HepG2 (cell line): Measurements from ENCODE around the gene RNF126. TPM values are rescaled to one million over a fixed set of nuclear protein-coding genes. Genes with fewer than 3 reads are reported as not detected.

ENCODE experiments used
- BRCA1 ChIP-seq: sonication (generic); formaldehyde crosslinking; IDR thresholded peaks from 2 replicates; pipeline ENCODE4 v1.4.0; 2020; ENCODE audit warnings: missing genetic modification reagents
- CEBPB ChIP-seq: IDR thresholded peaks from 2 replicates; pipeline ENCODE4 v1.6.1; 2011; ENCODE audit warnings: low read depth, low read length, improper control_type of control experiment, borderline replicate concordance
- CHD2 ChIP-seq: IDR thresholded peaks from 2 replicates; pipeline ENCODE4 v1.6.1; 2011; ENCODE audit warnings: low read depth, low read length, improper control_type of control experiment
- HIVEP1 ChIP-seq: sonication (generic); formaldehyde crosslinking; IDR thresholded peaks from 2 replicates; pipeline ENCODE4 v1.4.0; 2020; ENCODE audit warnings: mild to moderate bottlenecking, missing genetic modification reagents
- KLF9 ChIP-seq: IDR thresholded peaks from 2 replicates; pipeline ENCODE4 v1.6.1; 2016; ENCODE audit warnings: low read depth
- MAFG ChIP-seq: sonication (generic); formaldehyde crosslinking; IDR thresholded peaks from 2 replicates; pipeline ENCODE4 v1.5.1; 2020; ENCODE audit warnings: mild to moderate bottlenecking, missing genetic modification reagents
- TAF1 ChIP-seq: sonication (generic); formaldehyde crosslinking; IDR thresholded peaks from 2 replicates; pipeline ENCODE4 v1.4.0; 2020; ENCODE audit warnings: missing genetic modification reagents
- ZNF317 ChIP-seq: sonication (generic); formaldehyde crosslinking; IDR thresholded peaks from 2 replicates; pipeline ENCODE4 v1.5.0; 2020; ENCODE audit warnings: mild to moderate bottlenecking, missing genetic modification reagents
- ZNF44 ChIP-seq: sonication (generic); formaldehyde crosslinking; IDR thresholded peaks from 2 replicates; pipeline ENCODE4 v1.5.1; 2020; ENCODE audit warnings: mild to moderate bottlenecking, missing genetic modification reagents
- ZNF577 ChIP-seq: sonication (generic); formaldehyde crosslinking; IDR thresholded peaks from 2 replicates; pipeline ENCODE4 v1.4.0; 2020; ENCODE audit warnings: mild to moderate bottlenecking, low read depth, missing genetic modification reagents, borderline replicate concordance
- ZNF589 ChIP-seq: sonication (generic); formaldehyde crosslinking; conservative IDR thresholded peaks from 2 replicates; pipeline ENCODE4 v1.8.0; 2022; ENCODE audit warnings: mild to moderate bottlenecking, moderate library complexity, missing genetic modification reagents
- ZNF703 ChIP-seq: sonication (generic); formaldehyde crosslinking; IDR thresholded peaks from 2 replicates; pipeline ENCODE4 v1.5.1; 2020; ENCODE audit warnings: missing genetic modification reagents, mild to moderate bottlenecking, moderate library complexity, borderline replicate concordance
- ZNF737 ChIP-seq: sonication (generic); formaldehyde crosslinking; IDR thresholded peaks from 2 replicates; pipeline ENCODE4 v1.5.0; 2020; ENCODE audit warnings: missing genetic modification reagents, mild to moderate bottlenecking, borderline replicate concordance
- ZNF878 ChIP-seq: sonication (generic); formaldehyde crosslinking; IDR thresholded peaks from 2 replicates; pipeline ENCODE4 v1.8.1; 2023; ENCODE audit warnings: mild to moderate bottlenecking, missing genetic modification reagents, moderate library complexity
- polyA plus RNA-seq, 8 experiments: library from polyadenylated mRNA; depleted of rRNA in 3 of 8; stranded (reverse) in 7 of 8; unstranded in 1 of 8; fragments of >200 nt; fragmentation: Illumina TruSeq in 4 of 8; extraction: Trizol in 4 of 8; gene quantifications; 2 replicates each; pipeline versions ENCODE4 v1.2.1 to v1.2.3, GENCODE V29; 2011 to 2016; ENCODE audit warnings: low read depth in 4 of 8, missing spikeins in 1 of 8, mixed read lengths in 1 of 8; ENCODE audit not compliant: insufficient read depth in 1 of 8
- total RNA-seq, 5 experiments: library from RNA; depleted of rRNA; stranded (reverse); fragments of >200 nt; fragmentation: Illumina TruSeq; extraction: Trizol; gene quantifications; 2 replicates each; pipeline ENCODE4 v1.2.3, GENCODE V29; 2016; ENCODE audit warnings: low read depth in 1 of 5
- TF ChIP-seq, protein P1 (sequence below): sonication (generic); formaldehyde crosslinking; IDR thresholded peaks from 2 replicates; pipeline ENCODE4 v1.5.1; 2020; ENCODE audit warnings: missing genetic modification reagents, mild to moderate bottlenecking, borderline replicate concordance
- TF ChIP-seq, protein P2 (sequence below): IDR thresholded peaks from 2 replicates; pipeline ENCODE4 v1.6.1; 2012; ENCODE audit warnings: low read depth, low read length, improper control_type of control experiment
- TF ChIP-seq, protein P3 (sequence below): IDR thresholded peaks from 2 replicates; pipeline ENCODE4 v1.6.1; 2018; ENCODE audit warnings: missing genetic modification reagents
- TF ChIP-seq, protein P4 (sequence below): sonication (generic); formaldehyde crosslinking; IDR thresholded peaks from 2 replicates; pipeline ENCODE4 v1.4.0; 2020; ENCODE audit warnings: missing genetic modification reagents
- TF ChIP-seq, protein P5 (sequence below): sonication (generic); formaldehyde crosslinking; IDR thresholded peaks from 2 replicates; pipeline ENCODE4 v1.4.0; 2020; ENCODE audit warnings: missing genetic modification reagents
- TF ChIP-seq, protein P6 (sequence below): IDR thresholded peaks from 2 replicates; pipeline ENCODE4 v1.6.1; 2016; ENCODE audit warnings: missing compliant biosample characterization, missing genetic modification reagents, borderline replicate concordance

Gene RNF126
- total and polyA plus RNA-seq, 2 of the 13 experiments (the other 11 are each of a cell fraction or from before 2014, with no cell fraction given) = 23.2 to 34.0 TPM

DNA sequence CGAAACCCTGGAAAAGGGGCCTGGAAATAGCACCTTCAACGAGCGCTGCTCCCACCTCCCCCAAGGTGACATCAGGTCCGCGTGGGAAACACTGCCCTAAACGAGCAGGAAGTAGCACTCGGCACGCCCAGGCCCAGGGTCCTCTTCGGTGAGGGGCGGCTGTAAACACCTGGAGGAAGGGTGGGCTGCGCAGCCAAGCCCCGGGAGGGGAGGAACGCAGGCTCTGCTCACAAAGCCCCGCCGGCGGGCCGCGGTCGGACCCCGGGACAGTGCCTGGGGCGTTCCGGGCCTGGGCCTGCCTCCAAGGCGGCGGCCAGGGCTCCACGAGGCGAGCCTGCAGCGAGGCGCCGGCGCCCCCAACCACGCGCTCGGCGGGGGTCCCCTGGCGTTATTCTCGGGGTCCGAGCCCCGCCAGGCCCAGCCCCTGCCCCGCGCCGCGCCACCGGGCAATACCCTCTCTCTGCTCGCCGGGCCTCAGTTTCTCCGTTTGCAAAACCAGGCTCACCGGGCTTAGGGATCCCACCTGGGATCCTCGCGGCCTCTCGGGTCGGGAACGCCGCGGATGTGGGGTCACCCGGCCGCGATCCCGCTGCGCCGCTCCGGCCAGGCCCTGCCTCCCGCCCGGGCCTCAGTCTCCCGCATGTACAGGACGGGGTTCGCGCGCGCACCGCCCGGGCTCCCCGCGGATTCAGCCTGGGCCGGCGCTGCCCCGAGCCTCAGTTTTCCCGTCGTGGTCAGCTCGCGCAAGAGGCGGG is 630 bp downstream of the RNF126 start (continued):
- TF ChIP-seq, protein P1, sequence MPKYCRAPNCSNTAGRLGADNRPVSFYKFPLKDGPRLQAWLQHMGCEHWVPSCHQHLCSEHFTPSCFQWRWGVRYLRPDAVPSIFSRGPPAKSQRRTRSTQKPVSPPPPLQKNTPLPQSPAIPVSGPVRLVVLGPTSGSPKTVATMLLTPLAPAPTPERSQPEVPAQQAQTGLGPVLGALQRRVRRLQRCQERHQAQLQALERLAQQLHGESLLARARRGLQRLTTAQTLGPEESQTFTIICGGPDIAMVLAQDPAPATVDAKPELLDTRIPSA (CRISPR knock-in tag) = no peak; the same call in 1 of the 2 replicates
- TF ChIP-seq ZNF577 (CRISPR knock-in tag) = no peak
- no peak for TF ChIP-seq KLF9 (CRISPR knock-in tag)
- no peak for TF ChIP-seq ZNF703
- no peak for TF ChIP-seq ZNF878 (CRISPR knock-in tag)
- TF ChIP-seq, protein P2, sequence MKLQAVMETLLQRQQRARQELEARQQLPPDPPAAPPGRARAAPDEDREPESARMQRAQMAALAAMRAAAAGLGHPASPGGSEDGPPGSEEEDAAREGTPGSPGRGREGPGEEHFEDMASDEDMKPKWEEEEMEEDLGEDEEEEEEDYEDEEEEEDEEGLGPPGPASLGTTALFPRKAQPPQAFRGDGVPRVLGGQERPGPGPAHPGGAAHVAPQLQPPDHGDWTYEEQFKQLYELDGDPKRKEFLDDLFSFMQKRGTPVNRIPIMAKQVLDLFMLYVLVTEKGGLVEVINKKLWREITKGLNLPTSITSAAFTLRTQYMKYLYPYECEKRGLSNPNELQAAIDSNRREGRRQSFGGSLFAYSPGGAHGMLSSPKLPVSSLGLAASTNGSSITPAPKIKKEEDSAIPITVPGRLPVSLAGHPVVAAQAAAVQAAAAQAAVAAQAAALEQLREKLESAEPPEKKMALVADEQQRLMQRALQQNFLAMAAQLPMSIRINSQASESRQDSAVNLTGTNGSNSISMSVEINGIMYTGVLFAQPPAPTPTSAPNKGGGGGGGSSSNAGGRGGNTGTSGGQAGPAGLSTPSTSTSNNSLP = no peak
- TF ChIP-seq, protein P3, sequence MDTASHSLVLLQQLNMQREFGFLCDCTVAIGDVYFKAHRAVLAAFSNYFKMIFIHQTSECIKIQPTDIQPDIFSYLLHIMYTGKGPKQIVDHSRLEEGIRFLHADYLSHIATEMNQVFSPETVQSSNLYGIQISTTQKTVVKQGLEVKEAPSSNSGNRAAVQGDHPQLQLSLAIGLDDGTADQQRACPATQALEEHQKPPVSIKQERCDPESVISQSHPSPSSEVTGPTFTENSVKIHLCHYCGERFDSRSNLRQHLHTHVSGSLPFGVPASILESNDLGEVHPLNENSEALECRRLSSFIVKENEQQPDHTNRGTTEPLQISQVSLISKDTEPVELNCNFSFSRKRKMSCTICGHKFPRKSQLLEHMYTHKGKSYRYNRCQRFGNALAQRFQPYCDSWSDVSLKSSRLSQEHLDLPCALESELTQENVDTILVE (CRISPR knock-in tag) = 0 out of 2 replicates have a peak, but pooled peaks have one; percentile 18
- no peak for TF ChIP-seq BRCA1 (CRISPR knock-in tag)
- TF ChIP-seq, protein P4, sequence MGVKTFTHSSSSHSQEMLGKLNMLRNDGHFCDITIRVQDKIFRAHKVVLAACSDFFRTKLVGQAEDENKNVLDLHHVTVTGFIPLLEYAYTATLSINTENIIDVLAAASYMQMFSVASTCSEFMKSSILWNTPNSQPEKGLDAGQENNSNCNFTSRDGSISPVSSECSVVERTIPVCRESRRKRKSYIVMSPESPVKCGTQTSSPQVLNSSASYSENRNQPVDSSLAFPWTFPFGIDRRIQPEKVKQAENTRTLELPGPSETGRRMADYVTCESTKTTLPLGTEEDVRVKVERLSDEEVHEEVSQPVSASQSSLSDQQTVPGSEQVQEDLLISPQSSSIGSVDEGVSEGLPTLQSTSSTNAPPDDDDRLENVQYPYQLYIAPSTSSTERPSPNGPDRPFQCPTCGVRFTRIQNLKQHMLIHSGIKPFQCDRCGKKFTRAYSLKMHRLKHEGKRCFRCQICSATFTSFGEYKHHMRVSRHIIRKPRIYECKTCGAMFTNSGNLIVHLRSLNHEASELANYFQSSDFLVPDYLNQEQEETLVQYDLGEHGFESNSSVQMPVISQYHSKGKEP (CRISPR knock-in tag) = no peak
- no peak for TF ChIP-seq ZNF317
- TF ChIP-seq ZNF589 (CRISPR knock-in tag) = no peak
- no peak for TF ChIP-seq CEBPB
- TF ChIP-seq ZNF44 = no peak
- TF ChIP-seq TAF1 (CRISPR knock-in tag) = peak; percentile 31; the same call in 1 of the 2 replicates
- TF ChIP-seq, protein P5, sequence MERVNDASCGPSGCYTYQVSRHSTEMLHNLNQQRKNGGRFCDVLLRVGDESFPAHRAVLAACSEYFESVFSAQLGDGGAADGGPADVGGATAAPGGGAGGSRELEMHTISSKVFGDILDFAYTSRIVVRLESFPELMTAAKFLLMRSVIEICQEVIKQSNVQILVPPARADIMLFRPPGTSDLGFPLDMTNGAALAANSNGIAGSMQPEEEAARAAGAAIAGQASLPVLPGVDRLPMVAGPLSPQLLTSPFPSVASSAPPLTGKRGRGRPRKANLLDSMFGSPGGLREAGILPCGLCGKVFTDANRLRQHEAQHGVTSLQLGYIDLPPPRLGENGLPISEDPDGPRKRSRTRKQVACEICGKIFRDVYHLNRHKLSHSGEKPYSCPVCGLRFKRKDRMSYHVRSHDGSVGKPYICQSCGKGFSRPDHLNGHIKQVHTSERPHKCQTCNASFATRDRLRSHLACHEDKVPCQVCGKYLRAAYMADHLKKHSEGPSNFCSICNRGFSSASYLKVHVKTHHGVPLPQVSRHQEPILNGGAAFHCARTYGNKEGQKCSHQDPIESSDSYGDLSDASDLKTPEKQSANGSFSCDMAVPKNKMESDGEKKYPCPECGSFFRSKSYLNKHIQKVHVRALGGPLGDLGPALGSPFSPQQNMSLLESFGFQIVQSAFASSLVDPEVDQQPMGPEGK = no peak
- TF ChIP-seq MAFG = no peak
- TF ChIP-seq HIVEP1 (CRISPR knock-in tag) = no peak
- no peak for TF ChIP-seq CHD2
- no peak for TF ChIP-seq ZNF737 (CRISPR knock-in tag)
- TF ChIP-seq, protein P6, sequence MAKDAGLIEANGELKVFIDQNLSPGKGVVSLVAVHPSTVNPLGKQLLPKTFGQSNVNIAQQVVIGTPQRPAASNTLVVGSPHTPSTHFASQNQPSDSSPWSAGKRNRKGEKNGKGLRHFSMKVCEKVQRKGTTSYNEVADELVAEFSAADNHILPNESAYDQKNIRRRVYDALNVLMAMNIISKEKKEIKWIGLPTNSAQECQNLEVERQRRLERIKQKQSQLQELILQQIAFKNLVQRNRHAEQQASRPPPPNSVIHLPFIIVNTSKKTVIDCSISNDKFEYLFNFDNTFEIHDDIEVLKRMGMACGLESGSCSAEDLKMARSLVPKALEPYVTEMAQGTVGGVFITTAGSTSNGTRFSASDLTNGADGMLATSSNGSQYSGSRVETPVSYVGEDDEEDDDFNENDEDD (CRISPR knock-in tag) = no peak
